NCI-H510A treated with DMSO at 0.1 percent for 48 hours (cell line): ENCODE results near the gene ADAMTS8.

Experiments
- DNase-seq: peaks from one replicate; lab custom pipeline; 2025; lab: John Stamatoyannopoulos, UW

Gene ADAMTS8, protein sequence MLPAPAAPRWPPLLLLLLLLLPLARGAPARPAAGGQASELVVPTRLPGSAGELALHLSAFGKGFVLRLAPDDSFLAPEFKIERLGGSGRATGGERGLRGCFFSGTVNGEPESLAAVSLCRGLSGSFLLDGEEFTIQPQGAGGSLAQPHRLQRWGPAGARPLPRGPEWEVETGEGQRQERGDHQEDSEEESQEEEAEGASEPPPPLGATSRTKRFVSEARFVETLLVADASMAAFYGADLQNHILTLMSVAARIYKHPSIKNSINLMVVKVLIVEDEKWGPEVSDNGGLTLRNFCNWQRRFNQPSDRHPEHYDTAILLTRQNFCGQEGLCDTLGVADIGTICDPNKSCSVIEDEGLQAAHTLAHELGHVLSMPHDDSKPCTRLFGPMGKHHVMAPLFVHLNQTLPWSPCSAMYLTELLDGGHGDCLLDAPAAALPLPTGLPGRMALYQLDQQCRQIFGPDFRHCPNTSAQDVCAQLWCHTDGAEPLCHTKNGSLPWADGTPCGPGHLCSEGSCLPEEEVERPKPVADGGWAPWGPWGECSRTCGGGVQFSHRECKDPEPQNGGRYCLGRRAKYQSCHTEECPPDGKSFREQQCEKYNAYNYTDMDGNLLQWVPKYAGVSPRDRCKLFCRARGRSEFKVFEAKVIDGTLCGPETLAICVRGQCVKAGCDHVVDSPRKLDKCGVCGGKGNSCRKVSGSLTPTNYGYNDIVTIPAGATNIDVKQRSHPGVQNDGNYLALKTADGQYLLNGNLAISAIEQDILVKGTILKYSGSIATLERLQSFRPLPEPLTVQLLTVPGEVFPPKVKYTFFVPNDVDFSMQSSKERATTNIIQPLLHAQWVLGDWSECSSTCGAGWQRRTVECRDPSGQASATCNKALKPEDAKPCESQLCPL

DNA sequence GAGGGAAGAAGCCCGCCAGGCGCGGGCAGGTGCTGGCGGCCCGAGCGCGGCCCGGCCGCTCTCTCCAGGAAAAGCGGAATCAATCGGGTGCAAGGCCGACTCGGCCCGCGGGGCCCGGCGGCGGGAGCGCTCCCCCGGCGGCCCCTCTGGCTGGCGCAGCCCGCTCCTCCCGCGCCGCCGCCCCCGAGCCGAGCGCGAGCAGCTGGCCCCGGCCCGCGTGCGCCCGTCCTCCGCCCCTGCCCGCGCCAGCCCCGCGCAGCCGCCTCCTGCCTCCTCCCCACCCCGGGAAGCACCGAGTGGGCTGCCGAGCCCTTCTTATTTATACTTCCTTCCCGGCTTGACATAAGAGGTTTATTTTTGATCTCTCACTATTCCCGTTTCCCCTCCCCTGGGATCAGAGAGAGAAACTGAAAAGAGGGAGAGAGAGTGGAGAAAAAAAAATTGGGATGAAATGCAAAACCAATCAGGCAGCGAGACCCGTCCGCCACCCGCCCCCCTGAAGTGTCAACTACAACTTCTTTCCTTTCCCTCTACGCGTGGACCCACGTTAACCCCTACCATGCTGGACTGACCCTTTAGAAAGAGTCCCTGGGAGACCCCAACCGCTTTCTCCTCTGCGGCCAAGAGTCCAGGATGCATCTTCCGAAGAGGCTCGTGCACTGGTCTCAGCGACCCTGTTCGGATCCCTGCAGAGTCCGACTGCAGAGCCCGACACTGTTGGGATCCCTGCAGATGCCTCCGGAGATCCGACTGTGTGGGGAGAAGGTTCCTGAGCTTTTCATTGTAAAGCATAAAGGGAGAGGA, at the start of gene ADAMTS8:
Gene ADAMTS8, minus strand, starts transcription at position 294 of the 804 bp plus-strand sequence. CDS start 323 bp downstream, outside the sequence.
- no peak for DNase-seq

DNA sequence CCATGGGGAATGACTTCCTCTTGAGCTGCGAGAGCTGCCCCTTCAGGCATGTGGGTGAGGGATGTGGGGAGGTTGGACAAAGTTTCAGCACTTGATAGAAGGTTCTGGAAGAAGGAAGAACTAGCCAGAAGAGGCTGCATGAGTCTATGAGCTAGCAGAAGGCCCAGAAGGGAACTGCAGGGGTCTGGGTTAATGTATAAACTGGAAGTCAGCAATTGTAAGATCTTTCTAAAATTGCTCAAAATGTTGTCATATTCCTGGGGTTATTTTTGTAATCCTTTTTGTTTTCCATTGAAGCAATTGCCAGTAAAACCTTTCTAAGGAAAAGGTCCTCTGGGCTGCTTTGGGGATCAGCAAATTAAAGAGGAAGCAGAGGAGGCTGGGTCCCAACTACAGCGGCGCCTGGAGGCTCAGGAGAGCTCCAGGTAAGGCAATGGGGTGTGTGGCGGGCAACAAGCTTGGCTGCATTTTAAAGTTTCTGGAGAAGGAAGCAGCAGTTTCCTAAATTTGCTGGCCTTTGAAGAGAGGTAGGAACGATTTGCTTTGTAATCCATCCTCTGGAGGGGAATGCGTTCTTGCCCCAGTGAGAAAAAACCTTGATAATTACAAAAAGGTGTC, 49.3 kb upstream of the ADAMTS8 start:
- no peak for DNase-seq

DNA sequence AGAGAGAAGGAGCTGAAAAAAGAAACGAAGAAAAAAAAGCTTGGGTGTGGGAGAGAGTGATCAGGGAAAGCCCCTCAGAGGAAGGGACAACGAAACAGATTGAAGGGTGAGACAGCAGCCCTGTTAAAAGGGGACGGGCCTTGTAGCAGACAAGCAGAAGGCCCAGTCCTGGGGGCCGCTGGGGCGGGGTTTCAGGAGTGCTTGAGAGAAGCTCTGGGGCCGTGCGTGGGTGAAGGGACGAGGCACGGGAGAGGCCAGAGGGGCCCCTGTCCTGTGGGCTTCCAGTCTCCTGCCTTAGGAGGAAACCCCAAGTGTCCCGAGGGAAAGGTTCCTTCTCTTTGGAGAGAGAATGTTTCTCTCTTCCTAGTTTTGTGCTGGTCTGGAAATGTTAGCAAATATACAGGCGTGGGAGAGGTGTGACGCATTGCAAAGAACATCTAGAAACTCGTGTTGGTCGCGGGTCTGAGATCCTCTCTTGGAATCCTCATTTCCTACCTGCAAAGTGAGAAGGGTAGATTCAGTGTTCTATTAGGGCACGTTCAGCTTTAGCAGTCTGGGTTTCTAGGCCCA, 48.6 kb upstream of the ADAMTS8 start:
- DNase-seq: no peak

DNA sequence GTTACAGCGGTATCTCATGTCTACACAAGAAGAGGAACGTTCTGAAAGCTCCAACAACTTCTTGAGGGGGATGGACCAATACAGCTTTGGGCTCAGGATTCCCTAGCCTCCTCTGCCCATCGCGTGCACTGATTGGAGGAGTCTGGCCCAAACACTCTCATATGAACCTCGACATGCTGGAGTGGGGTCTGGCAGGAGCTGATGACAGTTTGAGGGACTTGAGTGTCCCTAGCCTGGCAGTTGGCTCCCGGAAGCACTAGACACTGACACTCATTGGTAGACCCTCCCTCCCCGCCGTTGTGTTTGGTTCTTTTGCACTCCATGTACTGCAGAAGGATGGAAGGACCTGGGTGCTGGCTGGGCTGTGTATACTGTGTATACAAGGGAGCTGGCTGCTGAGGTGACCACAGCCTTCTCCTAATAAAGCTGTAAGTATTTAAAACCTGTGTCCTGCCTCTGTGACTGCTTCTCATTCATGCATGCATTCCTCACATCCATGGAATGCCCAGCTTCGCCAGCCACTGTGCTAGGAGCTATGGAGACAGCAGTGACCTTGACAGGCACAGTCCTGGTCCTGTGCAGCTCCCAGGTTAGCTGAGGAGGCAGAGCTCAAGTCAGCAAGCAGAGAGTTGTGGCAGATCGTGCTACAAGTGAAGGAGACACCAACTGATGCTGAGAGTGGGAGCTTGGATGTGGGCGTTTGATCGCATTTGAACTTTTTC, 48.0 kb upstream of the ADAMTS8 start:
- DNase-seq: no peak

DNA sequence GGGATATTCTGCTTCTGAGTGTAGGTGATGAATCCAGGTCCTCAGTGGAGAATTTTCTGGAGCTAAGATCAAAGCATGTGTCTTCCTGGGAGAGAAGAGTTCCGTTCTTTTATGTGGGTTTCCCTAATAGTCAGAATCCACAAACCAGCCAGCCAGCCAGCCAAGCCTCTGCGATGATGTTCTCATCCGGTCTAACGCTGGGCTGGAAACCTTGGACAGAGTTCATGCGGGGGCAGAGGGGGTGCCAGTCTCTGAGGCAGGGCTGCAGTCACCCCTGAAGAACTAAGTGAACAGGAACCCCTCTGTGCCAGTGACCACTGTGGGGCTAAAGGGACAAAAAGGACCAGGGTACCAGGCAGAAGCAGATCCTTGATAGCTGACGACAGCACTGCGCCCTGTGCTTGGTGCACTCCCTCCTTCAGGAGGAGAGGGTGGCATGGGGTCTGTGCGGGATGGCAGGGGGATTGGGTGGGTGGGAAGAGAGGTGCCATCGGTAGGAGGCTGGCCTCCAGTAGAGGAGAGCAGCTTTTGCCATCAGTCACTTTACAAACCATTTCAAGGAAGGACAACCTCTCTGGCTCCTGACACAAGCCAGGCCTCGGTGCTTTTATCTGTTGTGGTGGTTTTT, 47.1 kb upstream of the ADAMTS8 start:
- DNase-seq: no peak

DNA sequence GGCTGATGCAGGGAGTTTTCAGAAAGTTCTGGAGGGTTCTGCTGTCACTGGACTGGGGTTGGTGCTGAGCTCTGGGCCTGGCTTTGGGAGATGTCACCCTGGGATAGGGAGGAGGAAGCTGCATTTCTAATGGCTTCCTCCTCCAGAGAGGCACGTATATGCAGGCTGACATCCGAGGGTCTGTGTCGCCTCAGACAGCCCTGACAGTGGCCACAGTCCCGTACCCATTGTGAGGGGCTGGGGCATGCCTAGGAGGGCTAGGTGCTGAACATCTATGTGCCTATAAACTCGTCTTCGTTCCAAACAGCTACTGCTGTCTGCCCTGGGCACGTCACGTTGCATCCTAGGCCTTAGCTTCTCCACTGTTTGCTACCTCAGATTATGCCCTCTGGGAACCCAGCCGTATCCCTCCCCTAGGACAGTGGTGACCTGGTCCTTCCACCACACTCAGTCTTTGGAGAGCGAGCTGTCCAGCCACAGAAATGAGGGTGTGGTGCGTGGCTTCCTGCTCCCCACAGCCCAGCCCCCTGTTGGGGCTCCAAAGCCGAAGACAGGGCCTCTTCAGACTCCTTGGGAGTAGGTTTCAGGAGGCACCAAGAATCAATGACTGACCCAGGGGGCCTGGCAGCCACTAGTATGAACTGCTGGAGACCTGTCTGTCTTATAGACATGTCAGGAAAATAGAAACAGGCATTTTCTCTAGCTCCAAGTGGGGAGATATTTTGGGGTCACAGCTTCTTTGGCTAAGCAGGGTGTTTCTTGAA, 46.4 kb upstream of the ADAMTS8 start:
- DNase-seq: no peak

DNA sequence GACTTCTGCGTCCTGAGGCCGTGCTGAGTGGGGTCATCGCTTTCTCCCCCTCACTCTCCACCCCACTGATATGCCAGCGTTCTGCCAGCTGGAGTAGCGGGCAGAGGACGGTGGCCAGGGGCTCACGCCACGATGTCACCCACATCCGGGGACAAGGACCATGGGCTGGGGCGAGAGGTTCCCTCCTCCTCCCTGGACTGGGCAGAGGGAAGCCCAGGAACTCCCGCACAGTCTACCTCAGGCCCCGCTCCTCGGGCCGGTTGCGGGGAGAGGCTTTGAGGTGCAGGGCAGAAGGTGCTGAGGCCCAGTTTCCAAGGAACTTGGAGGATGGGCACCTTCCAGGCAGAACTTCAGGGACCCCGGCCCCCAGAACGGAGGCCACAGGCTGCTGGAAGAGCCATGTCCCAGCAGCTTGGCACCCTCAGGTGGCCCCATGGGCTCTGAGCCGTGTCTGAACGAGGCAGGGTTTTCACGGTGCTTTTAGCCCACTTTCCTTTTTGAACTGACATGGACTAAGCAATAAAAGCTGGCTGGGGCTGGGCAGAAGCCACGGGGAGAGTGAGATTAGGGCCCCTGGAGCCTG, 45.5 kb upstream of the ADAMTS8 start:
- no peak for DNase-seq

DNA sequence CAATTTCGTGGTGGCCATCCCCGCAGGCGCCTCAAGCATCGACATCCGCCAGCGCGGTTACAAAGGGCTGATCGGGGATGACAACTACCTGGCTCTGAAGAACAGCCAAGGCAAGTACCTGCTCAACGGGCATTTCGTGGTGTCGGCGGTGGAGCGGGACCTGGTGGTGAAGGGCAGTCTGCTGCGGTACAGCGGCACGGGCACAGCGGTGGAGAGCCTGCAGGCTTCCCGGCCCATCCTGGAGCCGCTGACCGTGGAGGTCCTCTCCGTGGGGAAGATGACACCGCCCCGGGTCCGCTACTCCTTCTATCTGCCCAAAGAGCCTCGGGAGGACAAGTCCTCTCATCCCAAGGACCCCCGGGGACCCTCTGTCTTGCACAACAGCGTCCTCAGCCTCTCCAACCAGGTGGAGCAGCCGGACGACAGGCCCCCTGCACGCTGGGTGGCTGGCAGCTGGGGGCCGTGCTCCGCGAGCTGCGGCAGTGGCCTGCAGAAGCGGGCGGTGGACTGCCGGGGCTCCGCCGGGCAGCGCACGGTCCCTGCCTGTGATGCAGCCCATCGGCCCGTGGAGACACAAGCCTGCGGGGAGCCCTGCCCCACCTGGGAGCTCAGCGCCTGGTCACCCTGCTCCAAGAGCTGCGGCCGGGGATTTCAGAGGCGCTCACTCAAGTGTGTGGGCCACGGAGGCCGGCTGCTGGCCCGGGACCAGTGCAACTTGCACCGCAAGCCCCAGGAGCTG, 44.8 kb upstream of the ADAMTS8 start:
- no peak for DNase-seq

DNA sequence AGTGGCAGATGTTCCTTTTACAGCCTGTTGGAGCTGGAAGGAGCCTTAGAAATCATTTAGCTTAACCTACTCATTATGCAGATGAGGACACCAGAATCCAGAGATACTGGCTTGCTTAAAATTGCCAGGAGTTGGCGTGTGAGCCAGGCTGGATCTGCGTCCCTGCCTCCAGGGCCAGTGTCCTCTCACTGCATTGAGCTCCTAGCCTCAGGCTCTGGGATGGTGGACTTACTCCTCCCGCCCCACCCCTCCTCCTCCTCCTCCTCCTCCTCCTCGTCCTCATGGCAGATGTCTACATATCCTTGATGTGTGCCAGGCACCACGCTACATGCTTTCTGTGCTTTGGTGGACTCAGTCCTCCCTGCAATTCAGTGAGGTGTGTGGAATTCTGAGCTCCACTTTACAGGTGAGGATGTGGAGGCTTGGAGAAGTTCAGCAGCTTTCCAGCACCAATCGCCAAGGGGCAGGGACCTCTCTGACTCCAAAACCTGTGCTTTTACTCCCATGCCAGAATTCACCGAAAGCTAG, 44.1 kb upstream of the ADAMTS8 start:
- DNase-seq: no peak

DNA sequence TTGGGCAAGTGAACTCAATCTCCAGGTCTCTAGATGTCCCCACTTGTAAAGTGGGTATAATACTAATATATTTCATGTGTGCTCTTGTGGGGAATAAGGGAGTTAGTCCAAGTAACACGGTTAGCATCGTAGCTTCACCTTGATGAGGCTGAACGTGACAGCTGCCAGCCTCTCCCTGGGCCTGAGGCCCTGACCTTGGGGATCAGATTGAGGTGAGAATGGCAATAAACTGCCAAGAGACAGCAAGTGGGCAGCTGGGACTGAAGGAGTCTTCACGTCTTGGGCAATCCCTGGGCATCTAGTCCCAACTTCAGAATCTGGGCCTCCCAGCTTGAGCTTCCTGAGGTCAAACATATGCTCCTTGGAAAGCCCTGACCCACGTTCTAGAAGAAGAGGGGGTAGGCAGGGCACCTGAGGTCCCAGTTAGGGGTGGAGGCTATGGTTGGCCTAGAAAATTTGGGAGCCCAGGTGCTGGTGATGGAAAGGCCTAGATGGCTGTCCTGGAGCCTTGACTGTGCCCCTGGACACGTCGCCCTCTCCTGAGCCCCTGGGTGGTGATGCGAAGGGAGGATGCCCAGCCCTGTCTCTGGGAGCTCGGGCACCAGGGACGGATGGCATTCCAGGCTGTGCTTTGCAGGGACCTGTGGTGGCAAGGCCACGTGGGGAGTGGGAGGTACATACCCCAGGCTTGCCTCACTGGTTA, 43.5 kb upstream of the ADAMTS8 start:
- no peak for DNase-seq

DNA sequence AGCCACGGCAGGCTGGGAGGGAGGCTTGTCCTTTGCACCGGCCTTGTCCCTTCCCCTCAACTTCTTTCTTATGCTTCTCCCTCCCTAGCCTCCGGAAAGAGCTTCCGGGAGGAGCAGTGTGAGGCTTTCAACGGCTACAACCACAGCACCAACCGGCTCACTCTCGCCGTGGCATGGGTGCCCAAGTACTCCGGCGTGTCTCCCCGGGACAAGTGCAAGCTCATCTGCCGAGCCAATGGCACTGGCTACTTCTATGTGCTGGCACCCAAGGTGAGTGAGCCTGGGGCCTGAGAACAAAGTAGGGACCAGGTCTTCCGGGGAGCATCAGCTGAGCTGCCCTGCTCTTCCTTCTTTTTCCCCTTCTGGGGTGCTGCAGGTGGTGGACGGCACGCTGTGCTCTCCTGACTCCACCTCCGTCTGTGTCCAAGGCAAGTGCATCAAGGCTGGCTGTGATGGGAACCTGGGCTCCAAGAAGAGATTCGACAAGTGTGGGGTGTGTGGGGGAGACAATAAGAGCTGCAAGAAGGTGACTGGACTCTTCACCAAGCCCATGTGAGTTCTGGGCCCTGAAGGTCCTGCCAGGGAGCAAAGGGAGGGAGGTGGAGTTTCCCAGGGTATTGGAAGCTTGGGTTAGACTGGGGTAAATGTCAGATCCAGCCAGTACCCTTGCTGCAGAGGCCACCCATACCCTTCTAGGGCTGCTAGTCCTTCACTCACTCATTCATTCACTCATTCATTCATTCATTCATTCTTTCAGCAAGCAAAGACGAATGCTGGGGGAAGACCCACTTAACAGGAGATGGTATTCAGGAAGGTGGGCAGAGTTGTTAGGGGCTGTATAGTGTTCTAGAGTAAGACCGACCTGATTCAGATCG, 42.7 kb upstream of the ADAMTS8 start:
- DNase-seq: no peak

DNA sequence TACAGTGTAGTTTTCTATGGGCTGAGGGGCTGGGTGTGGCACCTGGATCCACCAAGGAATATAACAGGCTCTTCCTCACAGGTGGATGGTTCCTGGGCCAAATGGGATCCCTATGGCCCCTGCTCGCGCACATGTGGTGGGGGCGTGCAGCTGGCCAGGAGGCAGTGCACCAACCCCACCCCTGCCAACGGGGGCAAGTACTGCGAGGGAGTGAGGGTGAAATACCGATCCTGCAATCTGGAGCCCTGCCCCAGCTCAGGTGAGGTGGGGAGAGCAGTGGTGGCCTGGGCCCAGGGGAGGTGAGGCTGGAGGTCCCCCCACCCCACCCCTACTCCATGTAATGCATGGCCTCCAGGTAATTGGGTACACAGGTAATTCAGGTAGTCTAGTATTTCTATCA, 40.8 kb upstream of the ADAMTS8 start:
- no peak for DNase-seq

DNA sequence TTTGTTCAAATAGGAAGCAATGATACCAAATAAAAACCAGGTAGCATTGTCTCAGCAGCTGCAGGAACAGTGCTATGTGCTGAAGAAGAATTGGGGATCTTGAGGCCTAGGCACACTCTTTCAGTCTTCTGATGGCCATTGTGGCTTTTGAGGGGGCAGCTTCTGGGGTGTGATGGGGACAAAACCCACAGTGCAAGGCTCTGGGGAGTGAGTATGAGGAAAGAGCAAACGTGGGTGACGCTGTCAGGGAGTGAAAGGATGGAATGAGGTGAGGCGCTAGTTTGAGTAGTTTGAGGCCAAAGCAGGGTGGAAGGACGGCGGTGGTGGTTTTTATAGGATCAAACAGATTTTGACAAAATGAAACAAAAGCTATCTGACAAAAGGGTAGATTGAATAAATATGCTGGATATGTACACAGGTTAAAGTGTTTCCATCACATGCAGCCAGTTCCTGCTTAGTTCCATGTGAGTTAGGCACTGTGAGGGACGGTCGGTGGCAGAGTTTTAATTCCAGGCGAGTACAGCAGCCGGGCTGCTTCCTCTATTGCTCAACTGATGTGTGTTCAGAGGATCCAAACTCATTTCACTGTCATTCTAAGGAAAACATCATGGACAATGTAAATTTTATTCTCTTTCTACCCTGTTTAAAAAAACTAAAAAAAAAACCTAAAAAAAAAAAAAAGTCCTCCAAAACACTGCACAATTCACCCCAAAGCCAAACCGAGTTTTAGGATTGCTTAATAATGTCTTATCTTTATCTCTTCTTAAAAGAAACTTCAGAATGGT, 38.9 kb upstream of the ADAMTS8 start:
- DNase-seq: no peak

DNA sequence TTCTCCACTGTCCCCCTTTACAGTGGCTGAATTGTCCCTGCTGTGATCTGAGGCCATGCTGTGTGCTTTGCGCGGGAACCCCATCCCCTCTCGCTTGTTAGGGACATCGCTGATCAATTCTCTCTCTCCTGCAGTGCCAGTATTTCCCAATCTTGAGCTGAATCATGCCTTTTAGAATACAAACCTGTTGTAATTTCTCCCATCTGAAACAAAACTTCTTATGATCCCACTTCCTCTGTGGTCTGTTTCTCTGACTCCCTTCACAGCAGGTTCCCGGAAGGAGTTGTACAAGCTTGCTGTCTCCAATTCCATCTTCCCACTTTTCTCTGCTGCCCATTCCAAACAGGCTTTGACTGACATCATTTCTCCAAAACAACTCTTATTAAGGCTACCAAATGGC, 36.9 kb upstream of the ADAMTS8 start:
- DNase-seq: no peak

DNA sequence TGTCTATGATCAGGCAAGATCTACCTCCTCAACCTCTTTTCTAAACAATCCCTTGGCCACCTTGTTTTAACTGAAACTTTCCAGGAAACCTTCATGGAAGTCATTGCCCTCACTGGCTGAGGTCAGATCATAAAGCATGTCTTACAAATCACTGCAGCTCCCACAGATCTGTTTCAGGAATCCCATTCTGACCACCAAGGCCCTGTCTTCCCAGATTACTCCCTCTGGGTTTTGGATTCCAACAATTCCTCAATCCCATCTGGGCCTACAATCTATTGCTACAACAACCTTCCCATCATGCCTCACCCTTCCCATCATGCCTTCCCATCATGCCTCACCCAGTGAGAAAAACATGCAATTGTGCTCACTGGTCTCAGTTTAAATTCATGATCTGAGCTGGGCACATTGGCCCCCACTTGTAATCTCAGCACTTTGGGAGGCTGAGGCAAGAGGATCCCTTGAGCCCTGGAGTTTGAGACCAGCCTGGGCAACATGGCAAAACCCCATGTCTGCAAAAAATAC, 35.9 kb upstream of the ADAMTS8 start:
- DNase-seq: no peak

DNA sequence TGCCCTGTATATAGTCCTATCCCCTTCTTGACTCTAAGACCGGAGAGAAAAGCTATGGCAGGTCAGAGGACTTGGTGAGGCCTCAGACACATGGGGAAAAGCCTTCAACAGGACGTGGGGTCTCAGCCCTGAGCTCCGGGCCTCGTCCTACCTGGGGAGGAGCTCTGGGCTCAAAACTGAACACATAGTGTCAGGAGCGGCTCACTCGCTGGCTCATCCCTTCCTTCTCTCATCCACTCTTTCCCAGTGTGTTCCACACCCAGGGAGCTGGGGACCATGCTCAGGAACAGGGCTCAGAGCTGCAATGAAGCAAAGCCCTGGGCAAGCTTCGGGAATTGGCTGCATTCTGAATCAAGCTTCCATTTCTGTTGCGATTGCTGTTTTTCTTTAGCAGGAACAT, 34.5 kb upstream of the ADAMTS8 start:
- DNase-seq: no peak
